Heart left ventricle (tissue), 16 donors: ENCODE results near the gene CRY2. TPM values are rescaled to one million over a fixed set of nuclear protein-coding genes. Genes with fewer than 3 reads are reported as not detected.
A peak's percentile ranks its signal among the peaks of the same experiment; 100 is the strongest.

Experiments used
- ATAC-seq, 4 donors: fragments of 200-7000 bp; cut with Tn5 transposase; one replicate each; pipeline ENCODE4 v1.9.1; 2020 to 2022; ENCODE audit warnings: moderate library complexity in 4 of 4, mild to moderate bottlenecking in 3 of 4, moderate number of reproducible peaks in 1 of 4
- DNase-seq, 5 donors: peaks; one replicate each; pipeline ENCODE4 v3.0.0-alpha.2; 2020
- H3K27ac ChIP-seq, 12 donors: fragments of 200-600 bp; sonication (generic) in 4 of 12; one replicate each; pipeline versions ENCODE4 v1.5.0 to v1.8.0; 2016 to 2022; ENCODE audit warnings: mild to moderate bottlenecking in 2 of 12
- H3K27me3 ChIP-seq, 9 donors: fragments of 200-600 bp; sonication (generic) in 2 of 9; one replicate each; pipeline versions ENCODE4 v1.5.1 to v1.8.0; 2016 to 2022; ENCODE audit warnings: mild to moderate bottlenecking in 3 of 9
- H3K36me3 ChIP-seq, 9 donors: fragments of 200-600 bp; sonication (generic) in 2 of 9; one replicate each; pipeline versions ENCODE4 v1.5.0 to v1.8.0; 2018 to 2022; ENCODE audit warnings: mild to moderate bottlenecking in 2 of 9
- H3K4me1 ChIP-seq, 12 donors: fragments of 200-600 bp; sonication (generic) in 4 of 12; one replicate each; pipeline versions ENCODE4 v1.5.0 to v1.8.0; 2016 to 2022; ENCODE audit warnings: mild to moderate bottlenecking in 3 of 12
- H3K4me3 ChIP-seq, 12 donors: fragments of 200-600 bp; sonication (generic) in 4 of 12; one replicate each; pipeline versions ENCODE4 v1.5.0 to v1.8.0; 2017 to 2022; ENCODE audit warnings: mild to moderate bottlenecking in 9 of 12, moderate library complexity in 4 of 12
- H3K9me3 ChIP-seq, 12 donors: fragments of 200-600 bp; sonication (generic) in 4 of 12; one replicate each; pipeline versions ENCODE4 v1.5.0 to v1.8.0; 2016 to 2022; ENCODE audit warnings: mild to moderate bottlenecking in 1 of 12
- POLR2A ChIP-seq, 2 donors: fragments of 450-650 bp; IDR thresholded peaks; one replicate each; pipeline ENCODE4 v1.6.1; 2017; ENCODE audit warnings: antibody characterized with exemption in 2 of 2, mild to moderate bottlenecking in 2 of 2, moderate library complexity in 2 of 2
- WGBS, 4 donors: extraction: QIAGEN DNeasy Blood & Tissue Kit in 2 of 4; methylation state at CpG; one replicate each; pipeline versions ENCODE4 v1.1.5 to v1.1.7; 2013 to 2018; 5-methylcytosine and 5-hydroxymethylcytosine counted together
- intact Hi-C, 10 donors: fragments of 100-400 bp; cut with DNase I; formaldehyde crosslinking; loops; one replicate each; pipeline versions ENCODE4 v1.11.1 to v1.14.2; 2022
- polyA plus RNA-seq, 2 donors: library from polyadenylated mRNA; stranded (reverse); fragments of 200-250 nt; gene quantifications; one replicate each; pipeline ENCODE4 v1.2.3, GENCODE V29; 2013
- total RNA-seq, 9 donors: library from RNA; depleted of rRNA in 2 of 9; stranded (reverse); fragments of >200 nt in 2 of 9; fragmentation: NEBNext Ultra II Directional in 3 of 9; extraction: Animal tissue kit (Norgen Biotek cat#: 25700) in 3 of 9; gene quantifications; one replicate each; pipeline versions ENCODE4 v1.1.0 to v1.2.4, GENCODE V29; 2016 to 2023
- TF ChIP-seq, protein P1 (sequence below), 12 donors: fragments of 200-600 bp; sonication (generic) in 4 of 12; IDR thresholded peaks; one replicate each; pipeline versions ENCODE4 v1.5.0 to v1.8.0; 2018 to 2022; ENCODE audit warnings: antibody characterized with exemption in 12 of 12, mild to moderate bottlenecking in 5 of 12
- donor health status: ischemic (EF 13 %, LVEDD 7.1; RV severe dilation, severe dysfunction).
- donor health status: healthy with polysubstance abuse.
- donor health status: DM: no; HTN: yes; CAD: no.
- donor health status: DM: no; HTN: no; CAD: no.
- donor health status: ischemic (EF 25% LVEDD 6.9; RV normal size, moderate dysfunction).
- donor health status: ischemic (EF 25% LVEDD 5.7; RV mildly dilated, moderate dysfunction).
- donor health status: healthy.
- donor health status: DM: yes; HTN: yes; CAD: no.
- donor health status: ischemic (EF 35%, LVEDD 5.7; RV mildly dilated, moderate dysfunction).
- donor health status: nonischemic (EF 11% LVEDD 7.7; RV severe dilation, severe dysfunction).
- donor health status: DM: yes; HTN: yes; CAD: no.
- donor health status: PGD.
- donor health status: ischemic (EF 29% LVEDD 5.4; RV normal size, mild dysfunction).
- donor health status: nonischemic (EF 23%, LVEDD 6.1; RV moderate dilation, normal function).

Gene CRY2
- total and polyA plus RNA-seq, 11 donors: 23.2 to 132 (median 70.3) TPM

DNA sequence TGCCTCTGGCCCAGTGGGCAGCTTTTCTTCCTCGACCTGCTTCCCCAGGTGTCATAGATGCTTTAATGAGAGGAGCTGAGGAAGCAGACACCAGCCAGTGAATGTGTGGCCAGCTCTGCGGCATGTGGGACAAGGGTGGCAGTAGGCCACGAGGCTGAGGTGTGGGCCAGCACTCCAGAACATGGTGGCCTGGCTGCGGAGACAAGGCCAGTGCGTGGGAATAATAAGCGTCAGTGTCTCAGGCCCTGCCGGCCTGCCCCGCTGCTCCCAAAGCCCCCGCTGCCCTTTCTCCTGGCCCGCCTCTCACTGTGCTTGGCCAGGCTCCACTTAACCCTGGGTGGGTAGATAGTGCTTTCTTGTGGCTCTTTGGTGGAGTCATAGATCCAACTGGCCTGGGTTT, 40.3 kb downstream of the CRY2 start:
- DNase-seq (no peak), ATAC-seq (no peak)
- H3K27ac ChIP-seq: no peak overlapping the region
- peaks cover 0 to 11% (median 5%) of the 10 kb centered on the region in 12 donors for H3K4me1 ChIP-seq
- H3K9me3 ChIP-seq: no peaks in the 10 kb centered on the region
- 83 to 91% (median 89%) methylated on average over 9 to 10 of the region's 10 CpGs for WGBS, 4 donors
- peaks cover 0 to 3% (median 0%) of the 10 kb centered on the region in 9 donors for H3K27me3 ChIP-seq
- intact Hi-C loops: no loop called here
- peaks cover 0 to 6% (median under 1%) of the 10 kb centered on the region in 9 donors for H3K36me3 ChIP-seq
- no peak overlapping the region for H3K4me3 ChIP-seq
- TF ChIP-seq, protein P1, sequence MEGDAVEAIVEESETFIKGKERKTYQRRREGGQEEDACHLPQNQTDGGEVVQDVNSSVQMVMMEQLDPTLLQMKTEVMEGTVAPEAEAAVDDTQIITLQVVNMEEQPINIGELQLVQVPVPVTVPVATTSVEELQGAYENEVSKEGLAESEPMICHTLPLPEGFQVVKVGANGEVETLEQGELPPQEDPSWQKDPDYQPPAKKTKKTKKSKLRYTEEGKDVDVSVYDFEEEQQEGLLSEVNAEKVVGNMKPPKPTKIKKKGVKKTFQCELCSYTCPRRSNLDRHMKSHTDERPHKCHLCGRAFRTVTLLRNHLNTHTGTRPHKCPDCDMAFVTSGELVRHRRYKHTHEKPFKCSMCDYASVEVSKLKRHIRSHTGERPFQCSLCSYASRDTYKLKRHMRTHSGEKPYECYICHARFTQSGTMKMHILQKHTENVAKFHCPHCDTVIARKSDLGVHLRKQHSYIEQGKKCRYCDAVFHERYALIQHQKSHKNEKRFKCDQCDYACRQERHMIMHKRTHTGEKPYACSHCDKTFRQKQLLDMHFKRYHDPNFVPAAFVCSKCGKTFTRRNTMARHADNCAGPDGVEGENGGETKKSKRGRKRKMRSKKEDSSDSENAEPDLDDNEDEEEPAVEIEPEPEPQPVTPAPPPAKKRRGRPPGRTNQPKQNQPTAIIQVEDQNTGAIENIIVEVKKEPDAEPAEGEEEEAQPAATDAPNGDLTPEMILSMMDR (IDR thresholded peaks at IDR 0.05): no peak
- TF ChIP-seq POLR2A (IDR thresholded peaks at IDR 0.05): no peak

DNA sequence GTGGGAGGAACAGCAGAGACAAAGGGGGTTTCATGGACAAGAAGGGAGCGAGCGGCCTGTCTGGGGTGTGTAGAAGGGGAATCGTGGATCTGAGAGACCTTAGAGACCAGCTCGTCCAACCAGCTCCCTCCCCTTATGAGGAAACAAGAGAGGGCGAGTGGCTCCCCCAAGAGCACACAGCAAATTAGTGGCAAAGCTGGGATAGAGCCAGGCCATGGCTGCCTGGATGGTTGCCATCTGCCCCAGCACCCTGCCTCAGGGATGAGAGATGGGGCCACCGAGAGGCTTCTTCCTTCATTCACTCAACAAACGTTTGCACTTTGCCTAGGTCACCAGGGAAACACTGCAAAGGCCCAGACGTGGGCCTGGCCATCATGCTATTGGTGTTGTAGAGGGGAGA, 42.3 kb downstream of the CRY2 start:
- TF ChIP-seq, protein P1 (IDR thresholded peaks at IDR 0.05): no peak
- no peak for TF ChIP-seq POLR2A (IDR thresholded peaks at IDR 0.05)
- ATAC-seq (no peak), DNase-seq (no peak)
- intact Hi-C loops: no loop called here
- H3K4me1 ChIP-seq: peaks cover 0 to 20% (median 5%) of the 10 kb centered on the region in 12 donors
- H3K27ac ChIP-seq: no peak overlapping the region
- peaks cover 0 to 3% (median 0%) of the 10 kb centered on the region in 9 donors for H3K27me3 ChIP-seq
- no peaks in the 10 kb centered on the region for H3K9me3 ChIP-seq
- H3K36me3 ChIP-seq: no peaks in the 10 kb centered on the region
- WGBS, 4 donors: 83 to 90% (median 87%) methylated on average over 8 of the region's 8 CpGs
- no peak overlapping the region for H3K4me3 ChIP-seq

DNA sequence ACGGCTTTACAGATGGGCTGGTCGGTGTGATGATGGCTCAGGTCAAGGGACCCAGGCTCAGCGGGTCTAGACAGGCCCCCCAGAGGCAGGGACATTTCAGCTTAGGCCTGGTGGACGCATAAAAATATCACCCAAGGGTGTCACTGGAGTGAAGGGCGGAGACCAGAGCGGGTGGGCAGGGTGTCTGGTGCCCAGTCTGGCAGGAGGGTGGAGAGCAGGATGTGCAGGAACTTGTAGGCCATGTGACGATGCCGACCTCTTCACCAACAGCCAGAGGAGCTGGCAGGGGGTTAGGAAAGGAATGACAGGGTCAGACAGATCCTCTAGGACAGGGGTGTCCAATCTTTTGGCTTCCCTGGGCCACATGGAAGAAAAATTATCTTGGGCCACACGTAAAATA, 42.7 kb downstream of the CRY2 start:
- no peak overlapping the region for H3K27ac ChIP-seq
- peaks cover 0 to 20% (median 5%) of the 10 kb centered on the region in 12 donors for H3K4me1 ChIP-seq
- no peak overlapping the region for H3K4me3 ChIP-seq
- intact Hi-C loops: no loop called here
- TF ChIP-seq, protein P1 (IDR thresholded peaks at IDR 0.05): no peak
- no peak for TF ChIP-seq POLR2A (IDR thresholded peaks at IDR 0.05)
- ATAC-seq: no peak
- peak in 1 of 5 donors; percentile 20 for DNase-seq
- H3K36me3 ChIP-seq: no peaks in the 10 kb centered on the region
- peaks cover 0 to 3% (median 0%) of the 10 kb centered on the region in 9 donors for H3K27me3 ChIP-seq
- no peaks in the 10 kb centered on the region for H3K9me3 ChIP-seq
- 86 to 93% (median 88%) methylated on average over 9 of the region's 9 CpGs for WGBS, 4 donors

DNA sequence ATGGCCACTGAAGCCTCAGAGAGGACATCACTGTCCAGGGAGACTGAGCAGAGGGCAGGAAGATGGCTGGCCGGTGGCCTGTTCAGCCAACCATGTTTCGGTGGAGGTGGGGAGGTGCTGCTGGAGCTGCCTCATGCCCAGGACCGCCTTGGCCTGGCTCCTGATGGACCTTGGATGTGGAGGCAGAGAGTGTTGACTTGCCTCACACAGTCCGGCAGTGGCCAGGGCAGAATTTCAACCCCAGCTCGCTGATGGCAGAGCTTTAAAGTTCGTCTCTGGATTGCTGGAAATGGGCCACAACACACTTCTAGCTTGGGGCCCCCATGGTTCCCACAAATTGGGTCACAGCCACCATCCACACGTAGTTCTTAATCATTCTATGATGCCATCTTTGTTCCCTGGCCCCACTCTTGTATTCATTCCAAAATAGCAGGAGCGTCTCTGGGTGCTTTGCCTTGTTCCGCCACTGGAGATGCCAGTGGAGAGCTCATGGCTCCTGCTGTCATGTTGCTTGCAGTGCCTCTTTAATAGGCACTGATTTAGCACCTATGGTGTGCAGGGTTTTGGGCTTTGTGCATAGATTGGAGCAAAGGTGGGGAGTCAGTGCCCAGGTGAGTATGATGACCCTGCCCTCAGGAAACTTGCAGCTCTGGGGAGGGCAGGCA, 43.7 kb downstream of the CRY2 start:
- TF ChIP-seq POLR2A (IDR thresholded peaks at IDR 0.05): no peak
- TF ChIP-seq, protein P1 (IDR thresholded peaks at IDR 0.05): no peak
- Histone ChIP-seq H3K27me3 (peaks cover 0 to 5% (median 0%) of the 10 kb centered on the region in 9 donors), H3K9me3 (no peaks in the 10 kb centered on the region), H3K27ac (no peak overlapping the region), H3K4me3 (no peak overlapping the region), H3K36me3 (no peaks in the 10 kb centered on the region), H3K4me1 (peaks cover 0 to 12% (median 0%) of the 10 kb centered on the region in 12 donors)
- intact Hi-C loops: no loop called here
- peak in 1 of 5 donors; percentile 37 for DNase-seq
- no peak for ATAC-seq
- WGBS, 4 donors: 77 to 84% (median 80%) methylated on average over 5 to 9 of the region's 9 CpGs
